Fibroblast of lung (primary cell): ENCODE results near the gene TNRC18. TPM values are rescaled to one million over a fixed set of nuclear protein-coding genes. Genes with fewer than 3 reads are reported as not detected.

Source experiments
- DNase-seq, 2 donors: peaks; one replicate each; pipeline versions ENCODE4 v3.0.0 to v3.0.0-alpha.2; 2010; ENCODE audit warnings: low read depth in 2 of 2
- H2AFZ ChIP-seq: 2 replicates; pipeline ENCODE4 v1.5.1; 2012; ENCODE audit warnings: low read length, control low read depth, inconsistent platforms
- H3K27ac ChIP-seq: 2 replicates; pipeline ENCODE4 v1.5.1; 2011; ENCODE audit warnings: low read length, control low read depth; ENCODE audit not compliant: insufficient read depth
- H3K27me3 ChIP-seq: 2 replicates; pipeline ENCODE4 v1.5.1; 2011; ENCODE audit warnings: mild to moderate bottlenecking, low read length; ENCODE audit not compliant: control insufficient read depth, insufficient read depth
- H3K36me3 ChIP-seq: 2 replicates; pipeline ENCODE4 v1.5.1; 2011; ENCODE audit warnings: low read length; ENCODE audit not compliant: control insufficient read depth, insufficient read depth
- H3K4me1 ChIP-seq: 2 replicates; pipeline ENCODE4 v1.5.1; 2011; ENCODE audit warnings: low read length; ENCODE audit not compliant: control insufficient read depth, insufficient read depth; ENCODE audit errors: extremely low read depth
- H3K4me2 ChIP-seq: 2 replicates; pipeline ENCODE4 v1.5.1; 2011; ENCODE audit warnings: low read length, control low read depth; ENCODE audit not compliant: insufficient read depth; ENCODE audit errors: extremely low read depth
- H3K4me3 ChIP-seq, 4 experiments: fragments of 200-600 bp in 1 of 4; sonication (generic) in 1 of 4; replicated peaks in 1 of 4; 2 replicates each; pipeline ENCODE4 v1.5.1; 2011 to 2016; ENCODE audit warnings: low read length in 4 of 4, low read depth in 3 of 4, mild to moderate bottlenecking in 3 of 4, control low read depth in 2 of 4, inconsistent platforms in 1 of 4, mixed read lengths in 1 of 4; ENCODE audit not compliant: insufficient read depth in 1 of 4; ENCODE audit errors: control extremely low read depth in 1 of 4
- H3K79me2 ChIP-seq: 2 replicates; pipeline ENCODE4 v1.5.1; 2012; ENCODE audit warnings: mild to moderate bottlenecking, low read length, inconsistent platforms; ENCODE audit not compliant: control insufficient read depth, insufficient read depth
- H3K9ac ChIP-seq: 2 replicates; pipeline ENCODE4 v1.5.1; 2011; ENCODE audit warnings: mild to moderate bottlenecking, low read length, control low read depth; ENCODE audit not compliant: insufficient read depth
- H3K9me3 ChIP-seq: 2 replicates; pipeline ENCODE4 v1.5.1; 2012; ENCODE audit warnings: low read depth, low read length; ENCODE audit not compliant: control insufficient read depth, insufficient read depth
- H4K20me1 ChIP-seq: 2 replicates; pipeline ENCODE4 v1.5.1; 2011; ENCODE audit warnings: low read length; ENCODE audit not compliant: control insufficient read depth, insufficient read depth; ENCODE audit errors: extremely low read depth
- CTCF ChIP-seq, 2 donors: IDR thresholded peaks in 1 of 2; conservative IDR thresholded peaks in 1 of 2; 1 replicate in 1 of 2; 2 replicates in 1 of 2; pipeline ENCODE4 v1.5.1; 2011 to 2012; ENCODE audit warnings: low read length in 2 of 2, control low read depth in 1 of 2, inconsistent platforms in 1 of 2, low read depth in 1 of 2, mild to moderate bottlenecking in 1 of 2
- EZH2 ChIP-seq: IDR thresholded peaks from 2 replicates; pipeline ENCODE4 v1.5.1; 2012; ENCODE audit warnings: low read length, control low read depth, mild to moderate bottlenecking; ENCODE audit errors: missing control alignments
- polyA plus RNA-seq, 2 donors: library from polyadenylated mRNA; depleted of rRNA in 1 of 2; stranded (reverse) in 1 of 2; unstranded in 1 of 2; fragments of >200 nt; gene quantifications; 2 replicates each; pipeline ENCODE4 v1.2.1, GENCODE V29; 2011 to 2012; ENCODE audit warnings: missing spikeins in 1 of 2
- total RNA-seq: library from RNA; depleted of rRNA; stranded (reverse); fragments of >200 nt; gene quantifications from 2 replicates; pipeline ENCODE4 v1.2.1, GENCODE V29; 2014

TNRC18 gene
- total and polyA plus RNA-seq, 2 donors (not counting 1 experiment from before 2014, with no cell fraction given): 19.7 to 38.5 TPM

GRCh38 chr7:5303591-5304505 lies 119.8 kb downstream of the TNRC18 start:
- Histone ChIP-seq H4K20me1 (no peaks in the 10 kb centered on the region), H3K4me2 (no peak overlapping the region), H3K9ac (no peak overlapping the region), H2AFZ (no peak overlapping the region), H3K27me3 (no peaks in the 10 kb centered on the region), H3K4me1 (no peaks in the 10 kb centered on the region), H3K9me3 (no peaks in the 10 kb centered on the region), H3K36me3 (peaks cover 5% of the 10 kb centered on the region), H3K79me2 (no peaks in the 10 kb centered on the region), H3K27ac (no peak overlapping the region), H3K4me3 (no peak overlapping the region)
- DNase-seq: no peak
- TF ChIP-seq EZH2: no peak
- TF ChIP-seq CTCF (conservative IDR thresholded peaks at IDR 0.05 in 1 of 2, IDR thresholded peaks at IDR 0.05 in 1 of 2; ENCODE audit: low read depth in 1 of 2, low read length in 2 of 2): no peak

GRCh38 chr7:5303061-5303460 lies 120.6 kb downstream of the TNRC18 start:
- Histone ChIP-seq H3K27me3 (no peaks in the 10 kb centered on the region), H3K36me3 (peaks cover 5% of the 10 kb centered on the region), H3K4me2 (no peak overlapping the region), H3K4me1 (no peaks in the 10 kb centered on the region), H3K79me2 (no peaks in the 10 kb centered on the region), H2AFZ (no peak overlapping the region), H3K9me3 (no peaks in the 10 kb centered on the region), H3K27ac (no peak overlapping the region), H3K9ac (no peak overlapping the region), H4K20me1 (no peaks in the 10 kb centered on the region), H3K4me3 (no peak overlapping the region)
- DNase-seq: no peak
- TF ChIP-seq EZH2: no peak
- TF ChIP-seq CTCF (conservative IDR thresholded peaks at IDR 0.05 in 1 of 2, IDR thresholded peaks at IDR 0.05 in 1 of 2; ENCODE audit: low read depth in 1 of 2, low read length in 2 of 2): no peak

GRCh38 chr7:5302577-5302976 lies 121.1 kb downstream of the TNRC18 start:
- Histone ChIP-seq H3K4me2 (no peak overlapping the region), H3K9ac (no peak overlapping the region), H3K27me3 (no peaks in the 10 kb centered on the region), H3K27ac (no peak overlapping the region), H3K4me3 (no peak overlapping the region), H3K79me2 (no peaks in the 10 kb centered on the region), H3K9me3 (no peaks in the 10 kb centered on the region), H4K20me1 (no peaks in the 10 kb centered on the region), H3K36me3 (peaks cover 2% of the 10 kb centered on the region), H2AFZ (no peak overlapping the region), H3K4me1 (no peaks in the 10 kb centered on the region)
- no peak for DNase-seq
- no peak for TF ChIP-seq EZH2
- TF ChIP-seq CTCF (conservative IDR thresholded peaks at IDR 0.05 in 1 of 2, IDR thresholded peaks at IDR 0.05 in 1 of 2; ENCODE audit: low read depth in 1 of 2, low read length in 2 of 2): no peak
